Tibial nerve (tissue), 4 donors: Measurements from ENCODE around the gene KIAA1217. TPM values are rescaled to one million over a fixed set of nuclear protein-coding genes. Genes with fewer than 3 reads are reported as not detected.
A peak's percentile ranks its signal among the peaks of the same experiment; 100 is the strongest.

Source experiments
- DNase-seq, 2 donors: peaks; one replicate each; pipeline ENCODE4 v3.0.0-alpha.2; 2019; ENCODE audit warnings: low spot score in 2 of 2
- H3K27ac ChIP-seq, 4 donors: fragments of 200-600 bp; sonication (generic) in 3 of 4; one replicate each; pipeline ENCODE4 v1.5.1; 2017 to 2019; ENCODE audit warnings: mild to moderate bottlenecking in 1 of 4
- H3K27me3 ChIP-seq, 2 donors: fragments of 200-600 bp; sonication (generic) in 1 of 2; one replicate each; pipeline versions ENCODE4 v1.5.1 to v1.6.0; 2017 to 2019
- H3K36me3 ChIP-seq, 3 donors: fragments of 200-600 bp; sonication (generic); one replicate each; pipeline ENCODE4 v1.5.1; 2018 to 2019
- H3K4me1 ChIP-seq, 4 donors: fragments of 200-600 bp; sonication (generic) in 3 of 4; one replicate each; pipeline ENCODE4 v1.5.1; 2017 to 2019
- H3K4me3 ChIP-seq, 4 donors: fragments of 200-600 bp; sonication (generic) in 3 of 4; one replicate each; pipeline ENCODE4 v1.5.1; 2017 to 2019; ENCODE audit warnings: mild to moderate bottlenecking in 1 of 4, moderate library complexity in 1 of 4
- H3K9me3 ChIP-seq, 4 donors: fragments of 200-600 bp; sonication (generic) in 3 of 4; one replicate each; pipeline ENCODE4 v1.5.1; 2017 to 2019
- CTCF ChIP-seq, 5 experiments: fragments of 200-600 bp in 3 of 5; fragments of 450-650 bp in 2 of 5; sonication (generic) in 3 of 5; IDR thresholded peaks; one replicate each; pipeline ENCODE4 v1.5.1; 2016 to 2019; ENCODE audit warnings: antibody characterized with exemption in 5 of 5, mild to moderate bottlenecking in 3 of 5, moderate library complexity in 2 of 5
- EP300 ChIP-seq, 2 donors: sonication (generic); formaldehyde crosslinking; IDR thresholded peaks; one replicate each; pipeline ENCODE4 v1.6.1; 2017; ENCODE audit warnings: antibody characterized with exemption in 2 of 2, mild to moderate bottlenecking in 1 of 2
- POLR2A ChIP-seq, 2 donors: fragments of 450-650 bp; IDR thresholded peaks; one replicate each; pipeline ENCODE4 v1.6.1; 2017; ENCODE audit warnings: antibody characterized with exemption in 2 of 2, mild to moderate bottlenecking in 2 of 2, moderate library complexity in 2 of 2
- WGBS, 2 donors: methylation state at CpG; one replicate each; pipeline ENCODE4 v1.1.5; 2018; 5-methylcytosine and 5-hydroxymethylcytosine counted together
- total RNA-seq, 4 donors: library from RNA; depleted of rRNA; stranded (reverse); fragments of >200 nt; gene quantifications; one replicate each; pipeline ENCODE4 v1.1.0, GENCODE V29; 2016

The KIAA1217 gene
- total RNA-seq, 4 donors from 2014 or later: 38.5 to 88.1 (median 58.3) TPM

- H3K27me3 ChIP-seq: no peaks in the 10 kb centered on the region
- no peak for DNase-seq
- no peak overlapping the region for H3K4me3 ChIP-seq
- 76 to 78% methylated on average over 4 of the region's 4 CpGs for WGBS, 2 donors
- no peaks in the 10 kb centered on the region for H3K36me3 ChIP-seq
- H3K9me3 ChIP-seq: no peaks in the 10 kb centered on the region
- TF ChIP-seq EP300 (IDR thresholded peaks at IDR 0.05) (no peak), CTCF (IDR thresholded peaks at IDR 0.05) (no peak), POLR2A (IDR thresholded peaks at IDR 0.05) (no peak)
- peak overlapping the region in 2 of 4 donors; percentile 12 to 30 for H3K27ac ChIP-seq
- peaks cover 0 to 31% (median 13%) of the 10 kb centered on the region in 4 donors for H3K4me1 ChIP-seq
These were observed 97.6 kb downstream of the KIAA1217 start for GRCh38 chr10:24306507-24306875.

GRCh38 chr10:24307116-24307515, 98.2 kb downstream of the KIAA1217 start:
- no peaks in the 10 kb centered on the region for H3K36me3 ChIP-seq
- no peaks in the 10 kb centered on the region for H3K9me3 ChIP-seq
- 38 to 50% methylated on average over 4 of the region's 4 CpGs for WGBS, 2 donors
- no peak overlapping the region for H3K4me3 ChIP-seq
- no peak for TF ChIP-seq POLR2A (IDR thresholded peaks at IDR 0.05)
- TF ChIP-seq CTCF (IDR thresholded peaks at IDR 0.05): no peak
- TF ChIP-seq EP300 (IDR thresholded peaks at IDR 0.05): no peak
- H3K27ac ChIP-seq: peak overlapping the region in 2 of 4 donors; percentile 12 to 30
- no peak for DNase-seq
- H3K27me3 ChIP-seq: no peaks in the 10 kb centered on the region
- peaks cover 0 to 31% (median 13%) of the 10 kb centered on the region in 4 donors for H3K4me1 ChIP-seq

- Histone ChIP-seq H3K27me3 (no peaks in the 10 kb centered on the region), H3K4me3 (no peak overlapping the region), H3K9me3 (no peaks in the 10 kb centered on the region), H3K4me1 (peaks cover 0 to 31% (median 13%) of the 10 kb centered on the region in 4 donors), H3K27ac (peak overlapping the region in 2 of 4 donors; percentile 13 to 30), H3K36me3 (no peaks in the 10 kb centered on the region)
- TF ChIP-seq CTCF (IDR thresholded peaks at IDR 0.05) (no peak), EP300 (IDR thresholded peaks at IDR 0.05) (no peak), POLR2A (IDR thresholded peaks at IDR 0.05) (no peak)
- no peak for DNase-seq
- 41 to 50% methylated on average over 11 of the region's 11 CpGs for WGBS, 2 donors
These were observed 99.0 kb downstream of the KIAA1217 start for GRCh38 chr10:24307696-24308485.

GRCh38 chr10:24310104-24310503, 101.2 kb downstream of the KIAA1217 start:
- Histone ChIP-seq H3K4me1 (peaks cover 0 to 32% (median 13%) of the 10 kb centered on the region in 4 donors), H3K27me3 (no peaks in the 10 kb centered on the region), H3K27ac (no peak overlapping the region), H3K36me3 (no peaks in the 10 kb centered on the region), H3K9me3 (no peaks in the 10 kb centered on the region), H3K4me3 (no peak overlapping the region)
- no peak for TF ChIP-seq EP300 (IDR thresholded peaks at IDR 0.05)
- no peak for TF ChIP-seq POLR2A (IDR thresholded peaks at IDR 0.05)
- TF ChIP-seq CTCF (IDR thresholded peaks at IDR 0.05): no peak
- no peak for DNase-seq
- 80 to 88% methylated on average over 5 of the region's 5 CpGs for WGBS, 2 donors

- Histone ChIP-seq H3K27me3 (no peaks in the 10 kb centered on the region), H3K9me3 (no peaks in the 10 kb centered on the region), H3K27ac (no peak overlapping the region), H3K4me3 (no peak overlapping the region), H3K36me3 (no peaks in the 10 kb centered on the region), H3K4me1 (peaks cover 0 to 24% (median 4%) of the 10 kb centered on the region in 4 donors)
- 74 to 81% methylated on average over 6 of the region's 6 CpGs for WGBS, 2 donors
- no peak for DNase-seq
- TF ChIP-seq POLR2A (IDR thresholded peaks at IDR 0.05): no peak
- no peak for TF ChIP-seq EP300 (IDR thresholded peaks at IDR 0.05)
- TF ChIP-seq CTCF (IDR thresholded peaks at IDR 0.05): no peak
These were observed 103.0 kb downstream of the KIAA1217 start for GRCh38 chr10:24311888-24312287.
